ENCODE results near the gene SYNPR.

Gene SYNPR

GRCh38 chr3:63414607-63415006 lies 136.5 kb downstream of the SYNPR start:
- no peak for TF ChIP-seq CTCF (IDR thresholded peaks at IDR 0.05; ENCODE audit: low read length, missing control alignments)
- no peak for DNase-seq (ENCODE audit: low read depth)
- H3K4me3 ChIP-seq (replicated peaks; ENCODE audit: low read depth, low read length): no peak overlapping the region

- no peak overlapping the region for H3K4me3 ChIP-seq (replicated peaks; ENCODE audit: low read depth, low read length)
- no peak for TF ChIP-seq CTCF (IDR thresholded peaks at IDR 0.05; ENCODE audit: low read length, missing control alignments)
- DNase-seq (ENCODE audit: low read depth): peak; percentile 5
These were observed 151.8 kb downstream of the SYNPR start for GRCh38 chr3:63429905-63430304.

DNA sequence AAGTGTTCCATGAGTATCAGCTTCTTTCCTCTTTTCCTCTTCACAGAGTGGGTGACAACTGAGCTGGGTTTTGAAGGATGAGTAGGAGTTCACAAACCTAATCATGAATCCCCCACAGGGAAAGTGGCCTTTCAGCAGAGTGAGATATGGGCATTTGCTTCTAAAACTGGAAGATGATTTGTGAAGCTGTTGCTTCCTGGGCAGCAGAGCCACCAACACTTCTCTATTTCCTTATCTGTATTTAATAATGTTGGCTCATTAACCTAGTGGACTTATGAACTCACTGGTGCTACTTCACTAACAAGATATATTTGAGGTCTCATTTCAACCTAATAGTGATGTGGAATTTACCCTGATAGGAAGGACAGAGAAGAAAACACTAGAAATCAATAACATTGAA lies 152.8 kb downstream of the SYNPR start:
- no peak for TF ChIP-seq CTCF (IDR thresholded peaks at IDR 0.05; ENCODE audit: low read length, missing control alignments)
- DNase-seq (ENCODE audit: low read depth): no peak
- no peak overlapping the region for H3K4me3 ChIP-seq (replicated peaks; ENCODE audit: low read depth, low read length)

- DNase-seq (ENCODE audit: low read depth): no peak
- TF ChIP-seq CTCF (IDR thresholded peaks at IDR 0.05; ENCODE audit: low read length, missing control alignments): no peak
- H3K4me3 ChIP-seq (replicated peaks; ENCODE audit: low read depth, low read length): no peak overlapping the region
These were observed 159.8 kb downstream of the SYNPR start for GRCh38 chr3:63437858-63438257.

GRCh38 chr3:63438826-63439371 lies 160.8 kb downstream of the SYNPR start:
- TF ChIP-seq CTCF (IDR thresholded peaks at IDR 0.05; ENCODE audit: low read length, missing control alignments): no peak
- DNase-seq (ENCODE audit: low read depth): no peak
- no peak overlapping the region for H3K4me3 ChIP-seq (replicated peaks; ENCODE audit: low read depth, low read length)

- no peak for DNase-seq (ENCODE audit: low read depth)
- TF ChIP-seq CTCF (IDR thresholded peaks at IDR 0.05; ENCODE audit: low read length, missing control alignments): no peak
- H3K4me3 ChIP-seq (replicated peaks; ENCODE audit: low read depth, low read length): no peak overlapping the region
These were observed 163.2 kb downstream of the SYNPR start for GRCh38 chr3:63441262-63441661.

DNA sequence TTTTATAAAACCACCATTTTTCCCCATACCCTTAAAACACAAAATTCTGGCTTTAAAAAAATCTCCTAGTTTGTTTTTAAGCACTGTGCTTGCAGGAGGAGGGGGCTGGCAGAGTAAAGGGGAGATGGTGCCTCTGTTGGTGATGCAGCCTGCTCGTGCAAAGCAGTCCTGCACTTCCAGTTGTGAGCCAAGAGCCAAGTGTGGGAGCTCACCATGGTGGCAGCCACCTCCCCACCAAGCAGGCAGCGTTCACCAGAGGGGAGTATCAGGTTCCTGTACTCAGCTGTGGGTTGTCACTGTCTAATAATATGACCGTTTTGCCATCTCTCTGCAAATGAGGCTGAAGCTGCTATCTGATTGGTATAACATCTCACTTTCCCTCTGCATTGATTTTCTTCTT lies 164.8 kb downstream of the SYNPR start:
- H3K4me3 ChIP-seq (replicated peaks; ENCODE audit: low read depth, low read length): no peak overlapping the region
- no peak for DNase-seq (ENCODE audit: low read depth)
- TF ChIP-seq CTCF (IDR thresholded peaks at IDR 0.05; ENCODE audit: low read length, missing control alignments): no peak
